Stimulated activated CD8-positive, alpha-beta memory T cell treated with anti-CD3 and anti-CD28 coated beads, Interleukin-2, amount 100 ng/mL, for 1 hour (primary cell): ENCODE measurements around the gene CAMK1D.

Experiments used
- DNase-seq, 2 donors: peaks; one replicate each; pipeline ENCODE4 v3.0.0-alpha.2; 2020; ENCODE audit warnings: low read depth in 2 of 2

CAMK1D gene

GRCh38 chr10:12650538-12651298 lies 301.4 kb downstream of the CAMK1D start:
- no peak for DNase-seq

- no peak for DNase-seq
Measured at GRCh38 chr10:12655940-12656339, 306.6 kb downstream of the CAMK1D start.

- no peak for DNase-seq
Measured at GRCh38 chr10:12656518-12657142, 307.3 kb downstream of the CAMK1D start.

- DNase-seq = no peak
Measured at GRCh38 chr10:12657489-12657888, 308.1 kb downstream of the CAMK1D start.

GRCh38 chr10:12658526-12658925 lies 309.2 kb downstream of the CAMK1D start:
- no peak for DNase-seq

GRCh38 chr10:12659706-12660105 lies 310.4 kb downstream of the CAMK1D start:
- DNase-seq = no peak

- no peak for DNase-seq
Measured at GRCh38 chr10:12660812-12661211, 311.5 kb downstream of the CAMK1D start.

- no peak for DNase-seq
Measured at GRCh38 chr10:12661671-12662070, 312.3 kb downstream of the CAMK1D start.

GRCh38 chr10:12663863-12664262 lies 314.5 kb downstream of the CAMK1D start:
- DNase-seq = no peak

- no peak for DNase-seq
Measured at GRCh38 chr10:12665501-12665900, 316.2 kb downstream of the CAMK1D start.

- DNase-seq = no peak
Measured at GRCh38 chr10:12667052-12667451, 317.7 kb downstream of the CAMK1D start.

GRCh38 chr10:12668634-12669033 lies 319.3 kb downstream of the CAMK1D start:
- no peak for DNase-seq

- no peak for DNase-seq
Measured at GRCh38 chr10:12670004-12670403, 320.7 kb downstream of the CAMK1D start.

GRCh38 chr10:12675186-12675585 lies 325.8 kb downstream of the CAMK1D start:
- DNase-seq = no peak

- no peak for DNase-seq
Measured at GRCh38 chr10:12679636-12680035, 330.3 kb downstream of the CAMK1D start.

- no peak for DNase-seq
Measured at GRCh38 chr10:12681252-12681651, 331.9 kb downstream of the CAMK1D start.

GRCh38 chr10:12684784-12685183 lies 335.4 kb downstream of the CAMK1D start:
- no peak for DNase-seq

- DNase-seq = no peak
Measured at GRCh38 chr10:12685261-12686058, 336.1 kb downstream of the CAMK1D start.

- no peak for DNase-seq
Measured at GRCh38 chr10:12687996-12688395, 338.6 kb downstream of the CAMK1D start.

GRCh38 chr10:12689893-12690292 lies 340.5 kb downstream of the CAMK1D start:
- no peak for DNase-seq

GRCh38 chr10:12690525-12691126 lies 341.3 kb downstream of the CAMK1D start:
- no peak for DNase-seq

GRCh38 chr10:12691596-12691995 lies 342.2 kb downstream of the CAMK1D start:
- DNase-seq = no peak
